ENCODE measurements around the gene USH2A.

- TF ChIP-seq CTCF (IDR thresholded peaks at IDR 0.05) (no peak), POLR2A (IDR thresholded peaks at IDR 0.05) (no peak)
These were observed 451.3 kb downstream of the USH2A start for GRCh38 chr1:215971793-215972441.
